K562 (cell line): Measurements from ENCODE around the gene TCP10L. TPM values are rescaled to one million over a fixed set of nuclear protein-coding genes. Genes with fewer than 3 reads are reported as not detected.

Experiments
- CHD1 ChIP-seq: fragments of 200-600 bp; sonication (generic); IDR thresholded peaks from one replicate; pipeline ENCODE4 v1.6.1; 2012; ENCODE audit warnings: mild to moderate bottlenecking, moderate library complexity, low read length, inconsistent platforms
- DNMT1 ChIP-seq: fragments of 450-650 bp; IDR thresholded peaks from 2 replicates; pipeline ENCODE4 v1.6.1; 2016; ENCODE audit warnings: antibody characterized with exemption, mild to moderate bottlenecking
- FOXJ2 ChIP-seq: fragments of 200-800 bp; sonication (Bioruptor generic); IDR thresholded peaks from 2 replicates; pipeline ENCODE4 v1.6.1; 2016; ENCODE audit warnings: missing genetic modification characterization, missing compliant biosample characterization
- GABPA ChIP-seq: fragments of 200-800 bp; sonication (Bioruptor generic); conservative IDR thresholded peaks from 2 replicates; pipeline ENCODE4 v1.6.1; 2016; ENCODE audit warnings: low read depth, missing genetic modification characterization, missing compliant biosample characterization
- KDM1A ChIP-seq, 2 experiments: fragments of 450-650 bp; IDR thresholded peaks; 2 replicates each; pipeline ENCODE4 v1.6.1; 2016; ENCODE audit warnings: mild to moderate bottlenecking in 2 of 2
- KLF1 ChIP-seq: fragments of 450-650 bp; IDR thresholded peaks from 2 replicates; pipeline ENCODE4 v1.6.1; 2016; ENCODE audit warnings: missing genetic modification characterization, missing compliant biosample characterization
- MXI1 ChIP-seq: IDR thresholded peaks from 2 replicates; pipeline ENCODE4 v1.6.1; 2011; ENCODE audit warnings: low read depth, mild to moderate bottlenecking, improper control_type of control experiment, low read length
- MYNN ChIP-seq, 2 experiments: sonication (generic); formaldehyde crosslinking in 1 of 2; IDR thresholded peaks; 2 replicates each; pipeline versions ENCODE4 v1.5.0 to v1.6.1; 2016 to 2020; ENCODE audit warnings: antibody characterized with exemption in 1 of 2, missing genetic modification reagents in 1 of 2
- NCOA1 ChIP-seq: fragments of 450-650 bp; IDR thresholded peaks from 2 replicates; pipeline ENCODE4 v1.6.1; 2016; ENCODE audit warnings: low read depth
- NFE2 ChIP-seq: IDR thresholded peaks from 2 replicates; pipeline ENCODE4 v1.6.1; 2014; ENCODE audit warnings: antibody characterized with exemption, low read depth
- NONO ChIP-seq, 2 experiments: fragments of 200-400 bp in 1 of 2; fragments of 450-650 bp in 1 of 2; formaldehyde crosslinking in 1 of 2; IDR thresholded peaks; 2 replicates each; pipeline ENCODE4 v1.6.1; 2017; ENCODE audit warnings: low read depth in 2 of 2, mild to moderate bottlenecking in 2 of 2, moderate library complexity in 2 of 2, low read length in 1 of 2
- NR2C1 ChIP-seq, 2 experiments: fragments of 450-650 bp; IDR thresholded peaks; 2 replicates each; pipeline ENCODE4 v1.6.1; 2017; ENCODE audit warnings: mild to moderate bottlenecking in 2 of 2, antibody characterized with exemption in 1 of 2, inconsistent platforms in 1 of 2, missing compliant biosample characterization in 1 of 2, missing genetic modification characterization in 1 of 2
- PHB2 ChIP-seq: fragments of 450-650 bp; IDR thresholded peaks from 2 replicates; pipeline ENCODE4 v1.6.1; 2017; ENCODE audit warnings: low read depth
- PRMT5 ChIP-seq: sonication (generic); formaldehyde crosslinking; IDR thresholded peaks from 2 replicates; pipeline ENCODE4 v1.5.0; 2020; ENCODE audit warnings: missing genetic modification reagents
- SMC3 ChIP-seq: conservative IDR thresholded peaks from 2 replicates; pipeline ENCODE4 v1.6.1; 2011; ENCODE audit warnings: low read depth, low read length, improper control_type of control experiment; ENCODE audit not compliant: insufficient read depth
- SP2 ChIP-seq: IDR thresholded peaks from 2 replicates; pipeline ENCODE4 v1.6.1; 2011; ENCODE audit warnings: mild to moderate bottlenecking, low read depth, low read length, moderate library complexity; ENCODE audit not compliant: poor library complexity, severe bottlenecking; ENCODE audit errors: extremely low read depth
- TEAD1 ChIP-seq, 2 experiments: fragments of 450-650 bp in 1 of 2; sonication (generic) in 1 of 2; formaldehyde crosslinking; IDR thresholded peaks; 2 replicates each; pipeline versions ENCODE4 v1.4.0 to v1.8.0; 2020 to 2022; ENCODE audit warnings: mild to moderate bottlenecking in 2 of 2, missing genetic modification reagents in 1 of 2
- TOE1 ChIP-seq, 2 experiments: fragments of 450-650 bp in 1 of 2; sonication (generic) in 1 of 2; formaldehyde crosslinking in 1 of 2; IDR thresholded peaks; 2 replicates each; pipeline versions ENCODE4 v1.7.1 to v1.8.0; 2016 to 2022; ENCODE audit warnings: borderline replicate concordance in 2 of 2, mild to moderate bottlenecking in 2 of 2, antibody characterized with exemption in 1 of 2, inconsistent platforms in 1 of 2, low read depth in 1 of 2, missing genetic modification reagents in 1 of 2, moderate library complexity in 1 of 2
- ZBED1 ChIP-seq: IDR thresholded peaks from 2 replicates; pipeline ENCODE4 v1.6.1; 2014
- ZNF124 ChIP-seq: sonication (generic); formaldehyde crosslinking; IDR thresholded peaks from 2 replicates; pipeline ENCODE4 v1.8.1; 2022; ENCODE audit warnings: missing genetic modification reagents
- ZNF133 ChIP-seq: fragments of 250-450 bp; sonication (Bioruptor Pico); IDR thresholded peaks from 2 replicates; pipeline ENCODE4 v1.4.0; 2020; ENCODE audit warnings: mild to moderate bottlenecking
- polyA plus RNA-seq, 8 experiments: library from polyadenylated mRNA; depleted of rRNA in 4 of 8; stranded (reverse) in 5 of 8; unstranded in 3 of 8; fragments of >200 nt; fragmentation: Nextera tagmentation in 2 of 8; fragmentation: Illumina TruSeq in 1 of 8; extraction: Ambion mirVana in 2 of 8; extraction: Trizol in 1 of 8; gene quantifications; 2 replicates each; pipeline versions ENCODE4 v1.2.1 to v1.2.3, GENCODE V29; 2011 to 2014; ENCODE audit warnings: inconsistent platforms in 1 of 8, missing spikeins in 1 of 8
- total RNA-seq, 7 experiments: library from RNA; depleted of rRNA in 6 of 7; stranded (reverse); fragments of >200 nt in 6 of 7; fragmentation: Illumina TruSeq in 2 of 7; extraction: Trizol in 2 of 7; gene quantifications; 2 replicates each; pipeline versions ENCODE4 v1.2.1 to v1.2.3, GENCODE V29; 2011 to 2021; ENCODE audit warnings: low replicate concordance in 1 of 7
- TF ChIP-seq, protein P1 (sequence below): sonication (generic); formaldehyde crosslinking; IDR thresholded peaks from 2 replicates; pipeline ENCODE4 v1.9.0; 2022; ENCODE audit warnings: mild to moderate bottlenecking, missing genetic modification reagents
- TF ChIP-seq, protein P2 (sequence below): sonication (generic); formaldehyde crosslinking; IDR thresholded peaks from 2 replicates; pipeline ENCODE4 v1.5.0; 2020; ENCODE audit warnings: missing genetic modification reagents
- TF ChIP-seq, protein P3 (sequence below): fragments of 450-650 bp; IDR thresholded peaks from 2 replicates; pipeline ENCODE4 v1.6.1; 2017; ENCODE audit warnings: antibody characterized with exemption

Gene TCP10L
- total and polyA plus RNA-seq, 9 of the 15 experiments (the other 6 are each of a cell fraction or from before 2014, with no cell fraction given): 0.34 to 0.91 (median 0.56) TPM; not detected in 2

DNA sequence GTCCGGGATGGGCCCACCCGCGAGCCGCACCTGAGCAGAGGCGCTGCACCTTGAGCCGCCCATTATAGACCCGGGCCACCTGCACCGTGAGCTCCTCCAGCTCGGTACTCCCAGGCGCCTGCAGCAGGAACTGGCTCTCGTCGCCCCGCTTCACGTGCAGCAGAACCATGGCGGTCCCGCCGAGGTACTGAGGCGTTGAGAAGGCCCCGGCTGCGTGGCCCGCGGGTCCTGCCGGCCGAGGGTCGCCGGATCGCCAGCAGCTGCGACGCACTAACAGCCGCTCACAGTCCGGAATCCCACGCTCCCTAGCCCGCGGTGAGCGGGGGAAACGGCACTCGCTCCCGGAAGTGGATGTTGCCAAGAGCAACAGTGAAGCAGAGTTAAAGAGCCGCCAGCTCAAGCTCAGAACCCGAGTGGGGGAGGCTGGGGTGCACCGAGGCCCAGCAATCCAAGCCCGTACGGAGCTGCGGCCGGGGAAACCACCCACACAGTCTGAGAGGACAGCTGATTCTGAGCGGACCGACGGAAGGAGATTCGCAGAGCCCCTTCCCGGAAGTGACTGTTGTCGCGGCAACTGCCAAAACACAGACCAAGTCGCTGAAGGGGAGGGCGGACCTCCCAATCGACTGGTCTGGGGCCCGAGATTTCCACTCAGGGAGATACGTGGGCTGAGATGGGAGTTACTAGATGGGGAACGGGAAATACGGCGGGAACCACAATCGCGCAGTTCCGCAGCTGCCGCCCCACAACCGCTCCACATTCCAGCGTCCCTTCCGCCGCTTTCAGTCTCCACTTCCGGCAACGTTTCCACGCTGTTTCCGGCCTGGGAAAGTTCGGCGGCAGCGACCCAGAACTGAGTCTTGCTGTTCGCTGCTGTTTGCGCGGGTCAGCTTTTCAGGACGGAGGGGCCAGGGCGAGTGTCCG is 27.0 kb upstream of the TCP10L start, which contains the start of gene CFAP298 (continued):
- peak; percentile 16 for TF ChIP-seq SP2
- peak; percentile 81 for TF ChIP-seq NR2C1 (IDR thresholded peaks at IDR 0.05)
- TF ChIP-seq NR2C1 (tag; IDR thresholded peaks at IDR 0.05): peak; percentile 76; the same call in 1 of the 2 replicates
- TF ChIP-seq ZNF133 (CRISPR knock-in tag): no peak
- 0 out of 2 replicates have a peak, but pooled peaks have one; percentile 13 for TF ChIP-seq NFE2
- TF ChIP-seq TOE1 (IDR thresholded peaks at IDR 0.05; ENCODE audit: borderline replicate concordance): peak; percentile 88
- no peak for TF ChIP-seq TOE1 (CRISPR knock-in tag; IDR thresholded peaks at IDR 0.05; ENCODE audit: borderline replicate concordance, low read depth)
- 0 out of 4 replicates have a peak, but pooled peaks of 1 of the 2 experiments have one; percentile 27 for TF ChIP-seq KDM1A (IDR thresholded peaks at IDR 0.05)
- TF ChIP-seq, protein P1, sequence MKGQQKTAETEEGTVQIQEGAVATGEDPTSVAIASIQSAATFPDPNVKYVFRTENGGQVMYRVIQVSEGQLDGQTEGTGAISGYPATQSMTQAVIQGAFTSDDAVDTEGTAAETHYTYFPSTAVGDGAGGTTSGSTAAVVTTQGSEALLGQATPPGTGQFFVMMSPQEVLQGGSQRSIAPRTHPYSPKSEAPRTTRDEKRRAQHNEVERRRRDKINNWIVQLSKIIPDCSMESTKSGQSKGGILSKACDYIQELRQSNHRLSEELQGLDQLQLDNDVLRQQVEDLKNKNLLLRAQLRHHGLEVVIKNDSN (CRISPR knock-in tag): peak; percentile 17; the same call in 1 of the 2 replicates
- 0 out of 2 replicates have a peak, but pooled peaks have one; percentile 11 for TF ChIP-seq SMC3
- TF ChIP-seq GABPA (tag): peak; percentile 99
- TF ChIP-seq CHD1: no peak
- TF ChIP-seq NCOA1: peak; percentile 99
- 0 out of 2 replicates have a peak, but pooled peaks have one; percentile 38 for TF ChIP-seq PRMT5 (CRISPR knock-in tag)
- TF ChIP-seq MYNN (IDR thresholded peaks at IDR 0.05): peak; percentile 69; the same call in 1 of the 2 replicates
- TF ChIP-seq MYNN (CRISPR knock-in tag; IDR thresholded peaks at IDR 0.05): no peak; the same call in 1 of the 2 replicates
- peak in 1 of 2 experiments; percentile 40; a peak in 1 of 4 replicates for TF ChIP-seq NONO (IDR thresholded peaks at IDR 0.05; ENCODE audit: low read depth in 2 of 2, low read length in 1 of 2)
- TF ChIP-seq, protein P2, sequence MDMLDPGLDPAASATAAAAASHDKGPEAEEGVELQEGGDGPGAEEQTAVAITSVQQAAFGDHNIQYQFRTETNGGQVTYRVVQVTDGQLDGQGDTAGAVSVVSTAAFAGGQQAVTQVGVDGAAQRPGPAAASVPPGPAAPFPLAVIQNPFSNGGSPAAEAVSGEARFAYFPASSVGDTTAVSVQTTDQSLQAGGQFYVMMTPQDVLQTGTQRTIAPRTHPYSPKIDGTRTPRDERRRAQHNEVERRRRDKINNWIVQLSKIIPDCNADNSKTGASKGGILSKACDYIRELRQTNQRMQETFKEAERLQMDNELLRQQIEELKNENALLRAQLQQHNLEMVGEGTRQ (CRISPR knock-in tag): 0 out of 2 replicates have a peak, but pooled peaks have one; percentile 16
- no peak for TF ChIP-seq ZBED1
- peak; percentile 83 for TF ChIP-seq MXI1
- TF ChIP-seq TEAD1 (CRISPR knock-in tag; IDR thresholded peaks at IDR 0.05): peak; percentile 96 to 100
- TF ChIP-seq DNMT1: peak; percentile 90; the same call in 1 of the 2 replicates
- TF ChIP-seq, protein P3, sequence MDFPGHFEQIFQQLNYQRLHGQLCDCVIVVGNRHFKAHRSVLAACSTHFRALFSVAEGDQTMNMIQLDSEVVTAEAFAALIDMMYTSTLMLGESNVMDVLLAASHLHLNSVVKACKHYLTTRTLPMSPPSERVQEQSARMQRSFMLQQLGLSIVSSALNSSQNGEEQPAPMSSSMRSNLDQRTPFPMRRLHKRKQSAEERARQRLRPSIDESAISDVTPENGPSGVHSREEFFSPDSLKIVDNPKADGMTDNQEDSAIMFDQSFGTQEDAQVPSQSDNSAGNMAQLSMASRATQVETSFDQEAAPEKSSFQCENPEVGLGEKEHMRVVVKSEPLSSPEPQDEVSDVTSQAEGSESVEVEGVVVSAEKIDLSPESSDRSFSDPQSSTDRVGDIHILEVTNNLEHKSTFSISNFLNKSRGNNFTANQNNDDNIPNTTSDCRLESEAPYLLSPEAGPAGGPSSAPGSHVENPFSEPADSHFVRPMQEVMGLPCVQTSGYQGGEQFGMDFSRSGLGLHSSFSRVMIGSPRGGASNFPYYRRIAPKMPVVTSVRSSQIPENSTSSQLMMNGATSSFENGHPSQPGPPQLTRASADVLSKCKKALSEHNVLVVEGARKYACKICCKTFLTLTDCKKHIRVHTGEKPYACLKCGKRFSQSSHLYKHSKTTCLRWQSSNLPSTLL: no peak
- TF ChIP-seq ZNF124: no peak
- TF ChIP-seq PHB2: no peak
- TF ChIP-seq KLF1 (tag): peak; percentile 64; the same call in 1 of the 2 replicates
- peak; percentile 99 for TF ChIP-seq FOXJ2 (tag)
